Measurements from ENCODE around the gene FAM25C. TPM values are rescaled to one million over a fixed set of nuclear protein-coding genes. Genes with fewer than 3 reads are reported as not detected.

FAM25C gene

Small RNA genes within 50 kb of the gene (small RNA-seq; reads per million reads assigned to genes)
- gene RNA5SP315 (ENCODE audit: low read depth), result not detected

Data from mesenchymal stem cell (in vitro differentiated cells and primary cell).